ENCODE data around the gene MS4A4E. TPM values are rescaled to one million over a fixed set of nuclear protein-coding genes. Genes with fewer than 3 reads are reported as not detected.

Gene MS4A4E
- total and polyA plus RNA-seq, 12 donors = 0.94 to 7.2 (median 2.8) TPM; not detected in 2

- WGBS, 4 donors = 76 to 86% (median 82%) methylated on average over 2 to 4 of the region's 4 CpGs
- Histone ChIP-seq H3K36me3 (replicated peaks in 1 of 2) (no peaks in the 10 kb centered on the region), H3K4me3 (no peak overlapping the region), H3K9me3 (replicated peaks in 1 of 3) (no peaks in the 10 kb centered on the region), H3K27ac (no peak overlapping the region), H3K27me3 (no peaks in the 10 kb centered on the region), H3K4me1 (replicated peaks in 1 of 2) (no peaks in the 10 kb centered on the region)
- no peak for DNase-seq
- intact Hi-C loops (cut with DNase I) = no loop called here
- TF ChIP-seq CTCF (IDR thresholded peaks at IDR 0.05) = no peak
Measured at GRCh38 chr11:60222141-60222540, 20.8 kb downstream of the MS4A4E start.

- intact Hi-C loops (cut with DNase I) = no loop called here
Measured at GRCh38 chr11:60221692-60222091, 21.2 kb downstream of the MS4A4E start.

GRCh38 chr11:60221181-60221580, 21.8 kb downstream of the MS4A4E start:
- WGBS, 4 donors = 74 to 86% (median 81%) methylated on average over 3 of the region's 3 CpGs
- intact Hi-C loops (cut with DNase I) = no loop called here
- no peak for TF ChIP-seq POLR2A (IDR thresholded peaks at IDR 0.05)
- no peak for TF ChIP-seq CTCF (IDR thresholded peaks at IDR 0.05)

More at GRCh38 chr11:60221692-60222091, 21.2 kb downstream of the MS4A4E start:
- Histone ChIP-seq H3K9me3 (replicated peaks in 1 of 3) (no peaks in the 10 kb centered on the region), H3K4me3 (no peak overlapping the region), H3K27me3 (no peaks in the 10 kb centered on the region), H3K36me3 (replicated peaks in 1 of 2) (no peaks in the 10 kb centered on the region), H3K4me1 (replicated peaks in 1 of 2) (no peaks in the 10 kb centered on the region), H3K27ac (no peak overlapping the region)
- 48 to 79% (median 52%) methylated on average over 3 of the region's 3 CpGs for WGBS, 4 donors
- TF ChIP-seq POLR2A (IDR thresholded peaks at IDR 0.05) = no peak
- TF ChIP-seq CTCF (IDR thresholded peaks at IDR 0.05) = no peak
- DNase-seq = no peak

GRCh38 chr11:60214386-60214785, 28.6 kb downstream of the MS4A4E start:
- DNase-seq = no peak
- Histone ChIP-seq H3K27me3 (no peaks in the 10 kb centered on the region), H3K9me3 (replicated peaks in 1 of 3) (no peaks in the 10 kb centered on the region), H3K36me3 (replicated peaks in 1 of 2) (no peaks in the 10 kb centered on the region), H3K4me3 (no peak overlapping the region), H3K4me1 (replicated peaks in 1 of 2) (no peaks in the 10 kb centered on the region), H3K27ac (no peak overlapping the region)
- WGBS, 4 donors = 57 to 72% (median 69%) methylated on average over 1 of the region's 1 CpG
- intact Hi-C loops (cut with DNase I) = no loop called here
- TF ChIP-seq POLR2A (IDR thresholded peaks at IDR 0.05) = no peak
- TF ChIP-seq CTCF (IDR thresholded peaks at IDR 0.05) = no peak

More at GRCh38 chr11:60221181-60221580, 21.8 kb downstream of the MS4A4E start:
- Histone ChIP-seq H3K27me3 (no peaks in the 10 kb centered on the region), H3K27ac (no peak overlapping the region), H3K36me3 (replicated peaks in 1 of 2) (no peaks in the 10 kb centered on the region), H3K4me1 (replicated peaks in 1 of 2) (no peaks in the 10 kb centered on the region), H3K4me3 (no peak overlapping the region), H3K9me3 (replicated peaks in 1 of 3) (no peaks in the 10 kb centered on the region)
- no peak for DNase-seq

Data from adrenal gland (tissue), 12 donors.